Prostate gland (tissue), 2 donors: ENCODE data around the gene TMEM44.

Experiments
- POLR2A ChIP-seq: fragments of 450-650 bp; IDR thresholded peaks from one replicate; pipeline ENCODE4 v1.6.1; 2016; ENCODE audit warnings: antibody characterized with exemption, mild to moderate bottlenecking
- POLR2AphosphoS5 ChIP-seq: sonication (generic); formaldehyde crosslinking; IDR thresholded peaks from one replicate; pipeline ENCODE4 v1.6.1; 2017; ENCODE audit warnings: antibody characterized with exemption
- TF ChIP-seq, protein P1 (sequence below), 4 experiments: fragments of 200-600 bp in 2 of 4; fragments of 450-650 bp in 2 of 4; sonication (generic) in 2 of 4; IDR thresholded peaks; 1 replicate in 3 of 4; 2 replicates in 1 of 4; pipeline ENCODE4 v1.5.1; 2016 to 2019; ENCODE audit warnings: antibody characterized with exemption in 4 of 4, mild to moderate bottlenecking in 2 of 4, moderate library complexity in 2 of 4

DNA sequence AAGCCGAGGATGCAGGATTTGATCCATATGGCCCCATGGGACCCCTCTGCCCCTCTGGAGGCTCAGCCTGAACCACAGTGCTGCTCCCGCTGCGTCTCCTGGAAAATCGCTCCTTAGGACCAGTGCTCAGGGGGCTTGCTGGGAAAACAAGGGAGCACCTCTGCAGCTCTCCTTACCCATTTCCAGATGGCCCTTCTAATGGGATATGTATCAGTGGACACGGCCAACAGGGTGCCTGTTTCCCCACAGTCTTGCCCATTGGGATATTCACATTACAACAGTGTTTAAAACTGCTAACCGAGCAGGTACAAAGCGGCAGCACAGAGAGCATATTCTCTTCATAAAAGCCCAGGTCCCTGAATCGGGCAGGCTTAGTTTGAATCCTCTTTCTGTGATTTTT is 27.1 kb downstream of the TMEM44 start:
- TF ChIP-seq POLR2AphosphoS5 (no peak), POLR2A (no peak)
- TF ChIP-seq, protein P1, sequence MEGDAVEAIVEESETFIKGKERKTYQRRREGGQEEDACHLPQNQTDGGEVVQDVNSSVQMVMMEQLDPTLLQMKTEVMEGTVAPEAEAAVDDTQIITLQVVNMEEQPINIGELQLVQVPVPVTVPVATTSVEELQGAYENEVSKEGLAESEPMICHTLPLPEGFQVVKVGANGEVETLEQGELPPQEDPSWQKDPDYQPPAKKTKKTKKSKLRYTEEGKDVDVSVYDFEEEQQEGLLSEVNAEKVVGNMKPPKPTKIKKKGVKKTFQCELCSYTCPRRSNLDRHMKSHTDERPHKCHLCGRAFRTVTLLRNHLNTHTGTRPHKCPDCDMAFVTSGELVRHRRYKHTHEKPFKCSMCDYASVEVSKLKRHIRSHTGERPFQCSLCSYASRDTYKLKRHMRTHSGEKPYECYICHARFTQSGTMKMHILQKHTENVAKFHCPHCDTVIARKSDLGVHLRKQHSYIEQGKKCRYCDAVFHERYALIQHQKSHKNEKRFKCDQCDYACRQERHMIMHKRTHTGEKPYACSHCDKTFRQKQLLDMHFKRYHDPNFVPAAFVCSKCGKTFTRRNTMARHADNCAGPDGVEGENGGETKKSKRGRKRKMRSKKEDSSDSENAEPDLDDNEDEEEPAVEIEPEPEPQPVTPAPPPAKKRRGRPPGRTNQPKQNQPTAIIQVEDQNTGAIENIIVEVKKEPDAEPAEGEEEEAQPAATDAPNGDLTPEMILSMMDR (IDR thresholded peaks at IDR 0.05): no peak
